Panc1 (cell line): ENCODE data around the gene CDH16.

Source experiments
- CTCF ChIP-seq: fragments of 450-650 bp; IDR thresholded peaks from 2 replicates; pipeline ENCODE4 v1.5.1; 2017; ENCODE audit warnings: mild to moderate bottlenecking
- POLR2AphosphoS5 ChIP-seq: IDR thresholded peaks from 2 replicates; pipeline ENCODE4 v1.6.1; 2012; ENCODE audit warnings: mild to moderate bottlenecking, low read depth, low read length, moderate library complexity
- REST ChIP-seq, 2 experiments: IDR thresholded peaks; 2 replicates each; pipeline ENCODE4 v1.6.1; 2011 to 2012; ENCODE audit warnings: low read depth in 2 of 2, control low read depth in 1 of 2, low read length in 1 of 2, mild to moderate bottlenecking in 1 of 2, moderate library complexity in 1 of 2; ENCODE audit not compliant: insufficient read depth in 1 of 2
- TCF7L2 ChIP-seq: IDR thresholded peaks from 2 replicates; pipeline ENCODE4 v1.6.1; 2011; ENCODE audit warnings: mild to moderate bottlenecking, low read depth, low read length, inconsistent platforms

GRCh38 chr16:66911112-66911511, 7.6 kb downstream of the CDH16 start:
- TF ChIP-seq CTCF (no peak), POLR2AphosphoS5 (no peak), TCF7L2 (no peak), REST (IDR thresholded peaks at IDR 0.05; ENCODE audit: insufficient read depth in 1 of 2, low read depth in 2 of 2, low read length in 1 of 2) (no peak)
